Endothelial cell of umbilical vein (primary cell): ENCODE results near the gene DOCK8. TPM values are rescaled to one million over a fixed set of nuclear protein-coding genes. Genes with fewer than 3 reads are reported as not detected.

Source experiments
- BruUV-seq: library from RNA; stranded (reverse); fragments of 400-500 nt; replicated peaks from 2 replicates; lab custom pipeline; 2021; lab: Mats Ljungman, UMichigan
- CTCF ChIA-PET: fragments of 300-600, 350-600 bp; sonication (Branson Sonifier 250); formaldehyde crosslinking; loops from one replicate; lab custom pipeline; 2021; ENCODE audit warnings: antibody characterized with exemption, inconsistent platforms; lab: Charles Lee
- POLR2A ChIA-PET: fragments of 300-600, 350-600 bp; sonication (Branson Sonifier 250); formaldehyde crosslinking; loops from one replicate; lab custom pipeline; 2021; ENCODE audit warnings: antibody characterized with exemption, inconsistent platforms; lab: Charles Lee
- DNase-seq: peaks from one replicate; pipeline ENCODE4 v3.0.0-alpha.2; 2011; ENCODE audit warnings: low read depth, low spot score
- FAIRE-seq: peaks from 2 replicates; lab custom pipeline; 2011; peaks lifted over from hg19 to GRCh38; lab: Jason Lieb, UNC
- H2AFZ ChIP-seq: 2 replicates; pipeline ENCODE4 v1.6.0; 2012; ENCODE audit warnings: low read depth, low read length, control low read depth, inconsistent platforms
- H3K27ac ChIP-seq: 2 replicates; pipeline ENCODE4 v1.5.1; 2011; ENCODE audit warnings: low read depth, mild to moderate bottlenecking, control low read depth, low read length, moderate library complexity; ENCODE audit not compliant: insufficient read depth
- H3K27me3 ChIP-seq, 2 experiments: 2 replicates each; pipeline versions ENCODE4 v1.6.0 to v1.6.1; 2011; ENCODE audit warnings: low read length in 2 of 2, mixed read lengths in 1 of 2; ENCODE audit not compliant: control insufficient read depth in 2 of 2, insufficient read depth in 2 of 2
- H3K36me3 ChIP-seq, 2 experiments: 2 replicates in 1 of 2; 3 replicates in 1 of 2; pipeline ENCODE4 v1.5.1; 2011; ENCODE audit warnings: low read length in 2 of 2, mild to moderate bottlenecking in 1 of 2, moderate library complexity in 1 of 2; ENCODE audit not compliant: control insufficient read depth in 2 of 2, insufficient read depth in 2 of 2; ENCODE audit errors: extremely low read depth in 1 of 2
- H3K4me1 ChIP-seq: 3 replicates; pipeline ENCODE4 v1.5.1; 2011; ENCODE audit warnings: mild to moderate bottlenecking, low read length; ENCODE audit not compliant: control insufficient read depth, insufficient read depth; ENCODE audit errors: extremely low read depth
- H3K4me2 ChIP-seq: 2 replicates; pipeline ENCODE4 v1.6.1; 2011; ENCODE audit warnings: low read length, control low read depth, mixed read lengths; ENCODE audit not compliant: insufficient read depth
- H3K4me3 ChIP-seq, 3 experiments: fragments of 200-600 bp in 1 of 3; sonication (generic), shearing (Covaris generic) in 1 of 3; replicated peaks in 1 of 3; 2 replicates each; pipeline ENCODE4 v1.5.1; 2011 to 2016; ENCODE audit warnings: control low read depth in 3 of 3, low read length in 3 of 3, mild to moderate bottlenecking in 2 of 3, inconsistent platforms in 1 of 3, low read depth in 1 of 3, moderate library complexity in 1 of 3; ENCODE audit not compliant: insufficient read depth in 1 of 3
- H3K79me2 ChIP-seq: 2 replicates; pipeline ENCODE4 v1.6.0; 2012; ENCODE audit warnings: low read length, inconsistent platforms; ENCODE audit not compliant: control insufficient read depth, insufficient read depth
- H3K9ac ChIP-seq: replicated peaks from 2 replicates; pipeline ENCODE3; 2011; ENCODE audit warnings: low read length, control low read depth; ENCODE audit not compliant: insufficient read depth; ENCODE audit errors: extremely low read depth
- H3K9me1 ChIP-seq: replicated peaks from 3 replicates; pipeline ENCODE4 v1.6.0; 2011; ENCODE audit warnings: mild to moderate bottlenecking, low read length; ENCODE audit not compliant: control insufficient read depth, insufficient read depth; ENCODE audit errors: extremely low read depth
- H3K9me3 ChIP-seq: replicated peaks from 2 replicates; pipeline ENCODE4 v1.5.1; 2012; ENCODE audit warnings: low read length, inconsistent platforms; ENCODE audit not compliant: control insufficient read depth, insufficient read depth
- H4K20me1 ChIP-seq: replicated peaks from 2 replicates; pipeline ENCODE3; 2011; ENCODE audit warnings: mild to moderate bottlenecking, low read length; ENCODE audit not compliant: control insufficient read depth, insufficient read depth; ENCODE audit errors: extremely low read depth
- CTCF ChIP-seq, 2 donors: IDR thresholded peaks; 1 replicate in 1 of 2; 2 replicates in 1 of 2; pipeline ENCODE4 v1.5.1; 2011; ENCODE audit warnings: low read length in 2 of 2, mild to moderate bottlenecking in 2 of 2, moderate library complexity in 2 of 2, control low read depth in 1 of 2, inconsistent platforms in 1 of 2, low read depth in 1 of 2; ENCODE audit not compliant: insufficient read depth in 1 of 2; ENCODE audit errors: extremely low read depth in 1 of 2
- EZH2 ChIP-seq: IDR thresholded peaks from 2 replicates; pipeline ENCODE4 v1.6.1; 2012; ENCODE audit warnings: borderline replicate concordance, low read depth, mild to moderate bottlenecking, moderate library complexity, low read length, inconsistent platforms; ENCODE audit not compliant: severe bottlenecking
- FOS ChIP-seq: IDR thresholded peaks from 2 replicates; pipeline ENCODE4 v1.6.1; 2011; ENCODE audit warnings: mild to moderate bottlenecking, low read length, moderate library complexity, borderline replicate concordance; ENCODE audit not compliant: insufficient read depth
- GATA2 ChIP-seq: IDR thresholded peaks from 2 replicates; pipeline ENCODE4 v1.7.0; 2011; ENCODE audit warnings: low read depth, mild to moderate bottlenecking, moderate library complexity, mixed read lengths, low read length; ENCODE audit not compliant: insufficient read length, insufficient read depth
- JUN ChIP-seq: IDR thresholded peaks from 2 replicates; pipeline ENCODE4 v1.6.1; 2011; ENCODE audit warnings: borderline replicate concordance, low read depth; ENCODE audit not compliant: insufficient read length, insufficient read depth
- MAX ChIP-seq: IDR thresholded peaks from 2 replicates; pipeline ENCODE4 v1.6.1; 2011; ENCODE audit not compliant: insufficient read depth, insufficient read length
- MYC ChIP-seq: IDR thresholded peaks from one replicate; pipeline ENCODE4 v1.6.1; 2011; ENCODE audit warnings: mild to moderate bottlenecking, low read depth, low read length
- POLR2A ChIP-seq: IDR thresholded peaks from 2 replicates; pipeline ENCODE4 v1.6.1; 2012; ENCODE audit warnings: low read depth, mild to moderate bottlenecking, control low read depth, low read length
- POLR2AphosphoS5 ChIP-seq: IDR thresholded peaks from 2 replicates; pipeline ENCODE4 v1.6.1; 2012; ENCODE audit warnings: low read depth, mild to moderate bottlenecking, control low read depth, low read length, moderate library complexity; ENCODE audit not compliant: insufficient read depth
- dilution Hi-C: fragments of 300-500 bp; cut with MboI; formaldehyde crosslinking; loops from one replicate; pipeline ENCODE4 v1.15.0; 2019; ENCODE audit warnings: low sequenced_read_pairs; ENCODE audit not compliant: extremely low pct_ligation_motif_present
- intact Hi-C: fragments of 100-400 bp; cut with micrococcal nuclease; formaldehyde crosslinking; loops from one replicate; pipeline ENCODE4 v1.10.0; 2022
- polyA plus RNA-seq, 4 experiments: library from polyadenylated mRNA; depleted of rRNA in 3 of 4; stranded (reverse) in 3 of 4; unstranded in 1 of 4; fragments of >200 nt; gene quantifications; 2 replicates each; pipeline versions ENCODE4 v1.2.1 to v1.2.3, GENCODE V29; 2011 to 2012; ENCODE audit warnings: missing spikeins in 1 of 4
- total RNA-seq: library from RNA; stranded (reverse); gene quantifications from 2 replicates; pipeline ENCODE4 v1.2.3, GENCODE V29; 2021

The DOCK8 gene
- total and polyA plus RNA-seq, 2 donors (not counting 3 experiments of a cell fraction or from before 2014, with no cell fraction given) = 0.54 to 1.3 TPM

GRCh38 chr9:324971-325370 is 110.3 kb downstream of the DOCK8 start:
- TF ChIP-seq MAX = no peak
- no peak for TF ChIP-seq MYC
- no peak for TF ChIP-seq POLR2A
- no peak for TF ChIP-seq EZH2
- no peak for TF ChIP-seq GATA2
- TF ChIP-seq CTCF (IDR thresholded peaks at IDR 0.05; ENCODE audit: extremely low read depth in 1 of 2, insufficient read depth in 1 of 2, low read depth in 1 of 2, low read length in 2 of 2) = no peak
- no peak for TF ChIP-seq POLR2AphosphoS5
- no peak for TF ChIP-seq FOS
- TF ChIP-seq JUN = no peak
- no peaks in the 10 kb centered on the region for H3K9me1 ChIP-seq
- no peaks in the 10 kb centered on the region for H3K4me1 ChIP-seq
- no peaks in the 10 kb centered on the region for H3K9me3 ChIP-seq
- dilution Hi-C loops = no loop called here
- BruUV-seq = no TSS peak
- H3K79me2 ChIP-seq = no peaks in the 10 kb centered on the region
- no peaks in the 10 kb centered on the region for H3K36me3 ChIP-seq
- CTCF ChIA-PET = no interaction called here
- H4K20me1 ChIP-seq = no peaks in the 10 kb centered on the region
- H3K27ac ChIP-seq = no peak overlapping the region
- no peak overlapping the region for H2AFZ ChIP-seq
- FAIRE-seq = no peak
- DNase-seq = no peak
- H3K4me3 ChIP-seq = no peak overlapping the region
- no peaks in the 10 kb centered on the region for H3K27me3 ChIP-seq
- no peak overlapping the region for H3K9ac ChIP-seq
- intact Hi-C loops = no loop called here
- no peak overlapping the region for H3K4me2 ChIP-seq
- POLR2A ChIA-PET = no interaction called here
